RPMI8226 (cell line): ENCODE results near the gene RGPD3.
A peak's percentile ranks its signal among the peaks of the same experiment; 100 is the strongest.
"Not testable (repeated sequence)": the region's sequence is repeated elsewhere in the genome, so short reads cannot be mapped to it uniquely, and the experiment has no call there.

Source experiments
- DNase-seq: peaks from one replicate; pipeline ENCODE4 v3.0.0-alpha.2; 2015

The RGPD3 gene

DNA sequence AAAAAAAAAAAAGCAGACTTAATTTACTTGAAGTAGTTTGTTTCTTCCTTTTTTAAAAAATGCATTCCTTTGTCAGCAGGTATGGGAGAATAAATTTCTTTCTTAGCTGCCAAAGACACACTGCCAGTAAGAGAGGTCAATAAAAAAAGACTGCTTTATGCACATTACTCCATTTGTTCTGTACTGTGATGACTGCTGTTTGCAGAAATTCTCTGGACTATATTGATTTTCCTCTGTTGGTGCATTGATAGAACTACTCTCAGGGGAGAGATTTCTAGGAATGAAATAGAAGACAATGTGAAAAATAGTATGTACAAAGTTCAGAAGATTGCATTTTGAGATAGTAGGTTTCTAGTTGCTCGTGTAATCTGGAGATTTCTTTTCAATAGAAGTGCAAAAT lies 11.3 kb upstream of the RGPD3 start:
- not testable (repeated sequence) for DNase-seq

DNA sequence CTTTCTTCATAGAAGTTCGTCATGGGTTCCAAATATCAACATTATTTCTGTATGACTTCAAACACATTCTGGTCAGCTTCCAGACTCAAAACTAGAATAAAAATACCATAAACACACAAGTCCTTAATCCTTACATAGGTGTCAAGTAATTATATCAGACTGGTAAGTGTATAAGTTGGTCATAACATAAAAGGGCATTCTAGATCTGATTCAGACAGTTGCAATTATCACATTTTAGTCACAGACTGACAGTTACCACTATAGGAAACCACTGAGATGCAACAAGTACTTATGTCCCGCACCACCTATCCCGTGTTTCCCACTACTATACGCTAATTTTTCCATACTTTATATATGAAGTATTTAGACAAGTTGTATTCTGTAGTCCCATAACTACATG lies 9.4 kb upstream of the RGPD3 start:
- DNase-seq, result not testable (repeated sequence)

DNA sequence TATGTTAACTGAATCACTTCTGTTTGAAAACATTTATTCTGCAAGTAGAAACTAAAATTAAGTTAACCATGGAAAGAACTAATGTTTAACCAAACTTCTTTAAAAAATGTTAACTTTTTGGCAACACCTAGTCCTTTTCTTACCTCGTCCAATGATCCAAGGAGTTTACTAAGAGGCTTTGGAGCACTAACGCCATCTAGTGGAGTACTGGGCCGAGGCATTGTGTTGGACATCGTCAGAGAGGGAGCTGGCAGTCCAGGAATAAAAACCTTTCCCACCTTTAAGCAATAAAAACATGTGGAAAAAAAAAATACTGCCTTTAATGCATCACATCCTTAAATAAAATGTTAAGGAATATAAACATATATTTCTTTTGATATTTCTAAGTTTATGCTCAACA lies 2.4 kb upstream of the RGPD3 start:
- DNase-seq, result not testable (repeated sequence)

DNA sequence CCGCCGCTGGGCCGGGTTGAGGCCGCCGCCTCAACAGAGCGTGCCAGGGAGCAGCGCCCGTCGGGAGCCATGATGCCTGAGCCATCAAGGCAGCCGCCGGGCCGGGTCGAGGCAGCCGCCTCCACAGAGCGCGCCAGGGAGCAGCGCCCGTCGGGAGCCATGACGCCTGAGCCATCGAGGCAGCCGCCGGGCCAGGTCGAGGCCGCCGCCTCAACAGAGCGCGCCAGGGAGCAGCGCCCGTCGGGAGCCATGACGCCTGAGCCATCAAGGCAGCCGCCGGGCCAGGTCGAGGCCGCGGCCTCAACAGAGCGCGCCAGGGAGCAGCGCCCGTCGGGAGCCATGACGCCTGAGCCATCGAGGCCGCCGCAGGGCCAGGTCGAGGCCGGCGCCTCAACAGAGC lies 697 bp downstream of the RGPD3 start:
- DNase-seq, result not testable (repeated sequence)

DNA sequence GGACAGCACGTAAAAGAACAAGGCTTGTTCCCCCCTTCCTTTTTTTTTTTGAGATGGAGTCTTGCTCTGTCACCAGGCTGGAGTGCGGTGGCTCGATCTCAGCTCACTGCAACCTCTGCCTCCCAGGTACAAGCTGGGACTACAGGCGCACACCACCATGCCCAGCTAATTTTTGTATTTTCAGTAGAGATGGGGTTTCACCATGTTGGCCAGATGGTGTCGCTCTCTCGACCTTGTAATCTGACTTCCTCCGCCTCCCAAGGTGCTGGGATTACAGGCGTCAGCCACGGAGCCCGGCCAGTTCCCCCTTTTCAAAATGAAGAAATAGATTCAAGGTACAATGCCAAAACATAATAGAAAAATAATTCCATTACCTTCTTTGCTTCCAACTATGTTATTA lies 6.3 kb downstream of the RGPD3 start:
- DNase-seq, result peak; percentile 54

DNA sequence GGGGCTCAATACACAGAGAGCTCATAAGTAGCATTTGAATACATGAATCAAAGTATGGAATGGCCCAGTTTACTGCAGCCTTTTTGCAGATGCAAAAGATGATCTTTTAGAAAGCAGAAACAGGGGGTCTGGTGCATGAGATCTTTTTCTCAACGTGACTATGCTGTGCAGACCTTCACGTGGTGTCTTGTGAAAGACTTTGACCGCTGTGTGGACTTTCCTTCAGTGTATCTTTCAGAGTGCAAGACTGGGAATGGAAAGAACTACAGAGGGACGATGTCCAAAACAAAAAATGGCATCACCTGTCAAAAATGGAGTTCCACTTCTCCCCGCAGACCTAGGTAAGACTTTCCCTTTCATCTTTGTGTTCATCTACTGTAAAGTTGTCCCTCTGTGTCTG lies 77.5 kb downstream of the RGPD3 start:
- not testable (repeated sequence) for DNase-seq

DNA sequence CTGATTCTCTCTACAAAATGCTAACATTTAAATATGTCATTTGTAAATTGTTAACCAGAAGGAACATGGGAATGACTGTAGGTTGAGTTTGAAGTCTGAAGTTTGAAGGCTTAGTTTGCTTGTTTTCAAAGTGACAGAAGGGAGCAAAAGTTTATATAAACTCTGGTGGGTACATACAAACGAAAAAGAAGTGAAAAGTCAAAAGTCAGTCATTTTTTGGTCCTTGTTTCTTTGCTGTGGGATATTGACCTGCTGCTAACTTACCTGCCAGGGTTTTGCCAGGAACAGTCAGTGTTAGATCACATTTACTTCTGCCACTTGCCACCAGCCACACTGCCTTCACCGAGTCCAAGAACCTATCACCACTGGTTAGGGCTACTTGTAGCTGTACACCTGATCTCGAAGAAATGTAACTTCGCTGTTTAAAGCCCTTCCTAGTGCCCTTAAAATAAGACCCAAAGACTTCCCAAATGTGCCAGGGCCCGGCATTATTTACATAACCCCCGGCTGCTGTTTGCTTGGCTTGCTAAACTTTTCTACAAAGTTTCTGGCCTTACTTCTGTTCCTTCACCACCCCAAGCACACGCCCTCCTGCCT lies 79.3 kb downstream of the RGPD3 start:
- DNase-seq, result not testable (repeated sequence)

DNA sequence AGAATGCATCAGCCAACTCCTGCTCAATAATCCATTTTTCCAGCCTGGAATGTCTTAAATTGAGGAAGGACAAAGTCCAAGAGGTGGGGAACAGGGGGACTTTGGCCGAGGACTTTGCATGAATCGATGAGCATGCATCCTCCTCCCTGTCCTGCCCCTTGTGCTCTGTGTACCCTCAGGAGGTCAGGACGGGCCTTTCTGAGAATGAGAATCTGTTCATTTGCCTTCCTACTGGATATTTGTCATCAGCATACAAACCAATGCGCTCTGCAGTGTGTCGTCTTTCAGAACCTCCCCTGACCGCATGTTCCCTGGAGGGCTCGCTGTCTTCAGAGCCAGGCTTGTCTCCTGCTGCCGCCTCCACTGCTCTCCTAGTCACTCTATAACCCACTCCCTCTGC lies 83.7 kb downstream of the RGPD3 start:
- not testable (repeated sequence) for DNase-seq

DNA sequence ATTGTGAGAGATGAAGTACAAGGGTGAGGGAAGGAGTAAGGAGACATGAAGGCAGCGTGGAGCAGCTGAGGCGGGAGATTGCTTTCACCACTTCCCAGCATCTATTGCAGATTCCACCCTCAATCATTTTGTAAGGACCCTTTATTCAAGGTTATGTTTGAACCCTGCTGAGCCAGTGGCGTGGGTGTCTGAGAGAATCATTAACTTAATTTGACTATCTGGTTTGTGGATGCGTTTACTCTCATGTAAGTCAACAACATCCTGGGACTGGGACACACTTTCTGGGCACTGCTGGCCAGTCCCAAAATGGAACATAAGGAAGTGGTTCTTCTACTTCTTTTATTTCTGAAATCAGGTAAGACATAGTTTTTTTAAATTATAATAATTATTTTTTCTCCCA lies 86.3 kb downstream of the RGPD3 start:
- not testable (repeated sequence) for DNase-seq

DNA sequence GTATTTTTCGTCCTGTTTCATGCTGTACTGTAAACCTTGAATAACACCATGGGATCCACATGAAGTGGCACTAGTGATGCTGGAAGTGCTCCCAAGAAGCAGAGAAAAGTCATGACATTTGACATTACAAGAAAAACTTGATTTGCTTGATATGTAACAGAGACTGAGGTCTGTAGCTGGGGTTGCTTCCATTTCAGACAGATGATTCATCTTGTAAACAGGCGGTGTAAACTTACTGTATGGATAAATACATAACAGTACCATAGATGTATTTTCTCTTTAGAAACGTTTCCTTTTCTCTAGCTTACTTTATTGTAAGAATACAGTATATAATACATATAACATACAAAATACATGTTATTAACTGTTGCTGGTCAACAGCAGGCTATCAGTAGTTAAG lies 88.6 kb downstream of the RGPD3 start:
- DNase-seq, result not testable (repeated sequence)

DNA sequence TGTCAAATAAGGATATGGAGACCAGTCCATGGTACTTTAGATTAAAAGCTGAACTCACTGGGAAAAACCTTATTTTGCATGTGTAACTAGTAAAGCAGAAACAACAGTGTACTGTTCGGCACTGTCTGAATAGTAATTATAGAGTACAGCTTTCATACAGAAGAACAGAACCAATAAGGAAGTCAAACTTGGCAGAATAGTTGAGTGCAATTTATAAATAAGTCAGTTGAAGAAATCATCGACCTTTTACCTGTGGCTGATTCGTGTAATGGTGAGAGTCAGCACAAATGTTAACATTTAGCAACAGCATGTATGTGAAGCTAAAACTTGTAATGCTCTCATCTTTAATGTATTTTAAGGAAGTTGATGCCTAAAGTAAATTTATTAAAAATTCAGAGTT lies 99.0 kb downstream of the RGPD3 start:
- DNase-seq, result not testable (repeated sequence)

DNA sequence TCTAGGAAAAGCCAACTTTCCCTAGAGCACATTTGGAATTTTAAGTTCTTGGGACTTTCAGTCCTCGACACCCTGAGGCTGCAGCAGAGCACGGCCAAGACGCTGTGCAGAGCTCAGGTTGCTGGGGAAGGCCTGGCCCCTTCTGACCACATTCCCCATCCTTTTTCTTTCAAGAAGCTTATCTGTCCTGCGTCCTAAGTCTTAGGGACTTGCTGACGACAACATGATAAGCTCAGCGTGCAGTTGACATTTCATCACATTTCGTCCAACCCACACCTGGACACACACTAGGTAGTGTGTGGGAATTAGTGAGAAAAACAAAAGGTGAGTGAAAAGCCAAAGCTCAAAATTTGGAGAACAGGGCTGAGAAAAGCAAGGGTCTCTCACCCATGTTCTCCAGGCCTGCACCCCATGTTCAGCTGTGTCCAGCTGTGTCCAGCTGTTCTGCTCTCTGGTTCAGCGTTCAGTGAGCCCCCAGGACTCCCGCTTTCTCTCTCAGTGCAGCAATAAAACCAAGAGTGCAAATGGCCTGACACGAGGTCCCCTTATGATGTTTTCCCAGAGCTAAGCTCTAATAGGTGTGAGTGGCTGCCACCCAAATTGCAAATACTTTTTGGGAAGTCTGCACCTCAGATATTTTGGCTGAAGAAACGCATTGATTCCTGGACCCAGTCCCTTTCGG lies 101.9 kb downstream of the RGPD3 start:
- no peak for DNase-seq

DNA sequence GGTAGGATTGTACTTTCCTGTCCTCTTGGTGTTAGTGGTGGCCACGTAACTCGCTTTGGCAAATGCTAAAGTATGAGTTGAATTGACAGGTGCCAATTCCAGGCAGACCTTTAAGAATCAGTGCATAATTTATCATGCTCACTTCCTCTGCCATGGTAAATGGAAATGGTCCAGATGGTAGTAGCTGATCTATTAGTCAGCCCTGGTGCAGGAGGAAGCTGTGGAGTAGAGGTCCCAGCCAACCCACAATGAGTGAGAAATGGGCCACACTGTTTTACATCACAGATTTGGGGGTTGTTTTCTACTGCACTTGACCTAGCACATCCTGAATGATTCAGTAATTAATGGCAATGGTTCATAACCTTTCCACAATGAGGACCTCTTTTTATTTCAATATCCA lies 104.4 kb downstream of the RGPD3 start:
- DNase-seq, result no peak

DNA sequence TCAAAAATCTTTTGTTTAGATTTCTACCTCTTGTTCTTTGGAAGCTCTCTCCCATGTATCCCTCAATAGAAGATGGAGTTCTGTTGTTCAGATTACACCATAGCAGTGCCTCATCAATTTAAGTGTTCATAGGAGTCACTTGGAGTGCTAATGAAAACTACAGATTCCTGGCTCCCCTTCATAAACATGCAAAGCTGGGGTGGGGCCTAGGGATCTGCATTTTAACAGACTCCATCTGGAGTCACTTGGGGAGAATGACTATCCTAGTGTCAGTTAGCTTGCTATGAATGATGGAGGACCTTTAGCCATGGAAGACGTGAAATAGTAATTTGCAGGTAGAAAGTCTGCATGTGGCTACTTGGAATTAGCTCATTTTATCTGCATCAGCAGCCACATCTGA lies 105.4 kb downstream of the RGPD3 start:
- no peak for DNase-seq

DNA sequence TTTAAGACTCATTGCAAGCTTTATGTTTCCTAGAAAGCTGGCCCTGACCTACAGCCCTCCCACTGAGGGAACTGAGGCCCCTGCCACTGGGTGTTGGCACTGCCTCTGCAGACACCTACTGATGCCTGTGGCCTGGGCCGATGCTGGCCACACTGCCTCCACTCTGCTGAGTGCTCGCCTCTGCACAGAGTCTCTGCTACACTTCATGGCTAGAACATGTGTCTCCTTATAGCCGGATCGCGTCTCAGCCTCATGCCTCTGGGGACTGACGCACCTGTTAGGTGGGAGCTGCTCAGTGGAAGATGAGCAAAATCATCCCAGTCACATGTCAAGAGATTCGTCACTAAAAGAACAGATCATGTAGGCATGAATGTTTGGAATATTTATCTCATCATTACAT lies 108.7 kb downstream of the RGPD3 start:
- no peak for DNase-seq

DNA sequence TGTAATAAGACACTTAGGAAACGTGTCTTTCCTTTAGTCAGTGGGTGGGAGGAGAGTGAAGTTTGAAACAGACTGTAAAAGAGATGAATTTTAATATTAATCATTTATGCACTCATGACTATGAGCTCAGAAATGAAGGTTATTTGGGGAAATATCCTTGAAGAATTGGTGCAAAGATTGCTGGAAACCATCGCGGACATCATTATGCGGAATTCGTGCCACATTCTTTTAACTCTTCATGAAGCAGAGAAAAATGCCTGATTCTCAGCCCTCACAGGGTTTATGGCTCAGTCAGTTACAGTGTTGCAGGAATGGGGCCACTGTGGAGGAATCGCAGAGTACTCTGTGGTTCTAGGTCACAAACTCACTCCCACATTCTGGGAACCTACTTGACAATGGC lies 109.7 kb downstream of the RGPD3 start:
- DNase-seq, result no peak

DNA sequence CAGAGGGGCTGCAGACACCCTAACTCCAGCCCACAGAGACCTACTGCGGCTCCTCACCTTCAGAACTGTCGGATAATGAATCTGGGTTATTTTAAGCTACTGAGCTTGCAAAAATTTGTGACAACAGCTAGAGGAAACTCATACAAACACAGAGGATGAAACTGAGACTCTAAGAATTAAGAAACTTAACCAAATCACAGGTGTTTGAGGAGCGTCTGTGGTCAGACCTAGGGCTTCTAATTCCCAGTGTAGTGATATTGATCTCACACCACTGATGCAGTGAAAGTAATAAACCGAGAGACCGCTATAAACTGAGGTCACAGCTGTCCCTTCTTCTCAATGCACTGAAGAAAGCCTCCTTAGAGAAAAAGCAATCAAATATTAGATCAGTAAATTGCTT lies 110.1 kb downstream of the RGPD3 start:
- DNase-seq, result peak; percentile 72

DNA sequence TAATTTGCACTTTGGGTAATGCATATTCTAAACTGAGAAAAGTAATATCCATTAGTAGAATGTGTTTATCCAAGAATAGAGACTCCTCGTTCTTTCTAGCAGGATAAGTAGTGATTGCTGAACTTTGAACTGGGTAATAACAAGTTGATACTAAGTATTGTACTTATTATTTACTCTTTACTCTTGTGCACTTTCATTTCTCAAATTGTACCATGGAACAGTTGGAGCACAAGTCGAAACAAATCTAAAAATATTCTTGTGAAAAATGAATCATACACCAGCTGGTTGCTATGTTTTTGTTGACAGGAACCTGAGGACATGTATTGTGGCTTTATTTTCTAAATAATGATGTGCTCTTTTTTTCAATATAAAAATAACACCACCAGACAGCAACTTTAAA lies 111.9 kb downstream of the RGPD3 start:
- no peak for DNase-seq

DNA sequence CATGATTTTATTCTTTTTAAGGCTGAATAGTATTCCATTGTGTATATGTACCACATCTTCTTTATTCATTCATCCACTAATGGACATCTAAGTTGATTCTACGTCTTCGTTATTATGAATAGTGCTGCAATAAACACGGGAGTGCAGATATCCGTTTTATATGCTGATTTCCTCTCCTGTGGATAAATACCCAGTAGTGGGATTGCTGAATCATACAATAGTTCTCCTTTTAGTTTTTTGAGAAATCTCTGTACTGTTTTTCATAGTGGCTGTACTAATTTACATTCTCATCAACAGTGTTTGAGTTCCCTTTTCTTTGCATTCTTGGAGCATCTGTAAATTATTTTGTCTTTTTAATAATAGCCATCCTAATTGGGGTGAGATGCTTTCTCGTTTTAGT lies 114.5 kb downstream of the RGPD3 start:
- no peak for DNase-seq

DNA sequence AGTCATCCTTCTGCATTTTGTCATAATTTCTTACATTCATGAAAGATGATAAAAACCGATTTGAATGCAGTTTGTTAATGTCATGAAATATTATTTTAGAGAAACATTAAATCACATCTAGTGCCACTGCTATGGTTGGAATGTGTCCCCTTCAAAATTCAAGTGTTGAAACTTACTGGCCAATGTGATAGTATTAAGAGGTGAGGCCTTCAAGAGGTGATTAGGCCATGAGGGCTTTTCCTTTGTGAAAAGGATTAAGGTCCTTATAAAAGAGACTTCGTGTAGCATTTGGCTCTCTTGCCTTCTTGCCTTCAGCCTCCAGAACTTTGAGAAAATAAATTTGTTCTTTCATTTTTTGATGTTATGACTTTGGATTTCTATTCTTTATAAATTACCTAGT lies 117.2 kb downstream of the RGPD3 start:
- DNase-seq, result no peak

DNA sequence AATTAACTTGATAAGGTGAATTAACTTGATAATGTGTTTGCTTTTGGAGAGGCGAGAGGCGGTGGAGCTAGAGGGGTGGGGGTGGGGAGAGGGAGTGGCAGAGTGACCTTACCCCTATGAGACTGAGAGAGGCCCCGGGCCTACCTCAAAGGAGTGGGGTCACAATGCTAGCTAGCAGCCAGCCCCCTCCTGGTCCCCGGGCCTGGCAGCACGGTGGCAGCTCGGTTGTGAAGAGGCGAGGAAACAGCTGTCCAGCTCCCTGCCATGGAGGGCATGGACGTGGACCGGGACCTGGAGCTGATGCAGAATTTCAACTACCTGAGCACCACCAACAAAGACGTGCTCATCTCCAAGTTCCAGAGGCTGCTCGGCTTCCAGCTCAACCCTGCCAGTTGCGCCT lies 123.9 kb downstream of the RGPD3 start:
- DNase-seq, result no peak

DNA sequence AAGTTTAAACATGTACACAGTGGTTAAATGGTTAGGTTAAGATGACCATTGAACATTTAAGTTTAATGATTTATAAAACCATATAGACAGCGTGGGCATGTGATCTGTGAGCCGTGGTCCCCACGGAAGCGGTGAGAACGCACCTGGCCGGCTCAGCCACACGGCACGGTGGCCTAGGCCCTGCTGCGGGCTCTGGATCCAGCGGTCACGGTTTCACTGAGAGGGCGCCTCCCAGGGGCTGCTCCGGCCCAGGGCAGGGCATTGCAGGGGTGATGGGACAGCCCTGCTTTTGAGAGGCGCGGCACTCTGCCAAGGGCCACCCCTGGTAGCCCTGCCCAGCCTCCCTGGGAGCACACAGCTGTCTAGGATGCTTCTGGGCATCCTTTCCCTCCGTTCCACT lies 124.9 kb downstream of the RGPD3 start:
- no peak for DNase-seq

DNA sequence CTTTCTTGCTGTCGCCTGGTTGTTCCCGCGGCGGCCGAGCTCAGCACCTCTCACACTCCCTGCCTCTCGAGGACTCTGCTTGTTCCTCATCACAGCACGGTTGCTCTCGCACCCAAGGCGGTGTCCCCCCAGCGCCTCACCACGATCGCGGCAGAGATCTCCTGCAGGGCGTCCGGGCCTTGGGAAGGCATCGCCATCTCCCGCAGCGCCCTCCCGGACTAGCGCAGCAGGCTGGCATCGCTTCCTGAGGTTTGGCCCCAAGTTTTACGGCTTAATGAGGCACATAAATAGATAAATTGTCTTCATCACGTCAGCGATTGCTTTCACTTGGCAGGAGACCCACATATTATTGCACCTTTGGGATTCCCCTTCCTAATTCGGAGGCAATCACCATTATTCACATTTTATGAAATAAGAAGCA lies 125.4 kb downstream of the RGPD3 start:
- DNase-seq, result no peak

DNA sequence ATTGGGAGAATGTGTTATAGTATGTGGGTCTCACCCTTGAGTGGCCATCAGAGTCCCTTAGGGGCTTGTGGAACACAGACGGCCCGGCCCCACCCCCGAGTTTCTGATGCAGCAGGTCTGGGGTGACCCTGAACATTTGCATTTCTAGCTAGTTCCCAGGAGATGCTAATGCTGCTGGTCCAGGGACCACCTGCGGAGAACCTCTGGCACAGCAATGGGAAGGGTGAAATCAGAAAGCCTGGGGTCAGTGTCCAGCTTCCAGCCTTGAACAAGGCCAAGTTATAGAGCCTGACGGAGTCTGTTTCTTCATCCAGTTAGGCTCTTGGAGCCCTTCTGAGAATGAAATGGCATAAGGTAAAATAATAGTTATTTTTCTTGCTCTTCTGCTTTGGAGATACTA lies 126.5 kb downstream of the RGPD3 start:
- DNase-seq, result no peak
